ENCODE results near the gene TJP1.
"Not testable (repeated sequence)": the region's sequence is repeated elsewhere in the genome, so short reads cannot be mapped to it uniquely, and the experiment has no call there.

TJP1 gene

GRCh38 chr15:29838352-29839010 is 16.2 kb upstream of the TJP1 start:
- no peak for DNase-seq (ENCODE audit: low read depth)

GRCh38 chr15:29835301-29835700 is 13.0 kb upstream of the TJP1 start:
- DNase-seq (ENCODE audit: low read depth), result no peak

GRCh38 chr15:29832709-29833108 is 10.4 kb upstream of the TJP1 start:
- no peak for DNase-seq (ENCODE audit: low read depth)

GRCh38 chr15:29826908-29827820 is 4.9 kb upstream of the TJP1 start:
- no peak for DNase-seq (ENCODE audit: low read depth)

GRCh38 chr15:29825227-29825626 is 3.0 kb upstream of the TJP1 start:
- no peak for DNase-seq (ENCODE audit: low read depth)

- no peak for DNase-seq (ENCODE audit: low read depth)
Observed at GRCh38 chr15:29822684-29823459, 604 bp upstream of the TJP1 start.

DNA sequence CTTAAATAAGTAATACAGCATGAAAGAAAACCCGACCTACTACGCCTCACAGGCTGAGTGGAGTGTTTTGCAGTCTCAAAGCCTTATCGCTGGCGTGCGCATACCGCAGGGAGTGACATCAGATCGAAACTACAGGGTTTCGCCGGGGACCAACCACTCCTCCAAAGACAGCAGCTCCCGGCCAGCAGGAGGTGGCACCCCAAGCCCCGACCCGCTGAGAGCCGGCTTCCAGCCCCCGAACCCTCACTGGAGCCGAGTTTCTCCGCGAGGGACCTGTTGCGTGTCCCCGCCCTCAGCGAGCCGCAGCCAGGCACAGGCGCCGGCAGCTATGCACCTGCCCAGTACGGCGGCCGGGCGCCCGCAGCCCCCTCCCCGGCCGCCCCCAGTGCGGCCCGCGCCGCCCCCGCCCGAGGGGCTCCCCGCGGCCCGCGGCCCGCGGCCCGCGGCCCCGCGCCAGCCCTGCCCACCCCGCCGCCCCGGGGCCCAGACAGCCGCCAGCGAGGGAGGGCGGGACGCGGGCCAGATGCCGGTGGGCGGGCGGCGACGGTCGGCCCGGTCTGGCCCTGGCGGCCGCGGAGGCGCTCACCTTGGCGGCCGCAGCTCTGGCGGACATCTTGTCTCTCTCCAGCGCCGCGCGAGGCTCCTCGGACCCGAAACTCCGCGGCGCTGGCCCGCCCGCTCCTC is 710 bp downstream of the TJP1 start:
- DNase-seq (ENCODE audit: low read depth), result no peak

GRCh38 chr15:29820394-29821154 is 1.7 kb downstream of the TJP1 start:
- DNase-seq (ENCODE audit: low read depth), result no peak

DNA sequence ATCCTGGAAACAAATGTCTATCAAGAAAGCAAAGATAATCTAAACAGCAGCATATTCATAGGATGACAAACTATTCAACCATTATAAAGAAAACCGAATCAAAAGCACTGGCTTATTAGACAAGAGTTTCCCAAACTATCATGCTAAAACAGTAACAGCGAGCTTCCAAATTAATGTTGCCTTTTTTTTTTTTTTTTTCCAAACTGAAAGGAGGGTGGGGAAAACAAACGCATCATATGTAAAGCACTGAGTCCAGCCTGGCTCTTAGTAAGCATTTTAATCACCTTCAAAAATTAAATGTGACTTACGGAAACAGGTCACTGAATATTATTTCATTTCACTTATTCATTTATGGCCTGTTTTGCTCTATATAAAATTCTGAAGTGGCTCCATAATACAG is 2.3 kb downstream of the TJP1 start:
- DNase-seq (ENCODE audit: low read depth), result no peak

DNA sequence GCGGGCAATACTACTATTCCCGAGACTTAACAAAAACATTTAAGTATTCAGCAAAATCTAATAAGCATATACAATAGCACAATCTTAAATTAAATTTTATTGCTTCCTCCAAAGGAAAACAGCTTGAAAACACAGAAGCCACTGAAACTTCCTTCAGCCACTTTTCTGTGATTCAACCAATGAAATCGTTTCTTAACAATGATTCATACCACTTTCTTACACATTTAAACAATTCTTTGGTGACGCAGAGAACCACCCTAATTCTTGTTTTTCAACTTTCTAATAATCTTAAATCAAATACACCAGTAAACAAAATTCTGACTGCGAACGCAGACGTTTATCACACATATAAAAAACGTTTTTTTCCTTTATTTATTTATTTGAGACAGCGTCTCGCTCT is 4.1 kb downstream of the TJP1 start:
- DNase-seq (ENCODE audit: low read depth), result no peak

DNA sequence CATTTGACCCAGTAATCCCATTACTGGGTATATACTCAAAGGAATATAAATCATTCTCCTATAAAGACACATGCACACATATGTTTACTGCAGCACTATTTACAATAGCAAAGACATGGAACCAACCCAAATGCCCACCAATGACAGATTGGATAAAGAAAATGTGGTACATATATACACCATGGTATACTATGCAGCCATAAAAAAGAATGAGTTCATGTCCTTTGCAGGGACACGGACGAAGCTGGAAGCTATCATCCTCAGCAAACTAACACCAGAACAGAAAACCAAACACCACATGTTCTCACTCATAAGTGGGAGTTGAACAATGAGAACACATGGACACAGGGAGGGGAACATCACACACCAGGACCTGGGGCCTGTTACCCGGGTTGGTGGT is 4.8 kb downstream of the TJP1 start:
- DNase-seq (ENCODE audit: low read depth), result not testable (repeated sequence)

DNA sequence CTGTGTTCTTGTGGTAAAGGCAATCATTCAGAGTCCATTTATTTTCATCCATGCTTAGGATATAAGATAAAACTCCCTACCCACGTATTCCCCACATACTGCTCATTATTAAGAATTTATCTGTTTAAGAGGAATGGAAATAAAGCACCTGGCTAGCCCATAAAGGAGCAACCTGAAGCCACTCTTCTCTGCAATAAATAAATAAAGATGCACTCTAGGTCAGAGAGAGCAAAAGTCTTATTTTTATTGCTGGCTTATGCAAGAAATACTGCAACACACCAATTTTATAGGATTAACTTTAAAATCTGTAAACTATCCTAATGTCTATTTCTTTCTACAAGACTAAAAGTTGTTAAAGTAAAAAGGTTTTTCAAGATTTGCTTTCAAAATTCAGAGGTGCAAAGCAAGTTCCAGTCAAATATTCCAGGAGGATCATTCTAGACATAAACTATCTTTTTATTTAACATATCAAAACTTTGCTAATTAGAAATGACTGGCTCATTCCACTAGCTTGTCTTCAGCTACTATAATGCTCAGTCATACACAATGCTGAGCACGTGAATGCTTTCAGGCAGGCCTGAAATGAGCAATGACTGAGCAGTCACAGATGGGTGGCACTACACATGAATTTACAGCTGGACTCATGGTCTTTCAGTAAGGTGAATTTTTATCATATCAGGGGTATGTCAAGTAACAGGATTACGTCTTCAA is 7.1 kb downstream of the TJP1 start:
- no peak for DNase-seq (ENCODE audit: low read depth)

GRCh38 chr15:29813009-29813408 is 9.3 kb downstream of the TJP1 start:
- no peak for DNase-seq (ENCODE audit: low read depth)

- DNase-seq (ENCODE audit: low read depth), result no peak
Observed at GRCh38 chr15:29812384-29812694, 9.9 kb downstream of the TJP1 start.

GRCh38 chr15:29811691-29812383 is 10.4 kb downstream of the TJP1 start:
- DNase-seq (ENCODE audit: low read depth), result no peak

GRCh38 chr15:29805708-29806104 is 16.6 kb downstream of the TJP1 start:
- no peak for DNase-seq (ENCODE audit: low read depth)

DNA sequence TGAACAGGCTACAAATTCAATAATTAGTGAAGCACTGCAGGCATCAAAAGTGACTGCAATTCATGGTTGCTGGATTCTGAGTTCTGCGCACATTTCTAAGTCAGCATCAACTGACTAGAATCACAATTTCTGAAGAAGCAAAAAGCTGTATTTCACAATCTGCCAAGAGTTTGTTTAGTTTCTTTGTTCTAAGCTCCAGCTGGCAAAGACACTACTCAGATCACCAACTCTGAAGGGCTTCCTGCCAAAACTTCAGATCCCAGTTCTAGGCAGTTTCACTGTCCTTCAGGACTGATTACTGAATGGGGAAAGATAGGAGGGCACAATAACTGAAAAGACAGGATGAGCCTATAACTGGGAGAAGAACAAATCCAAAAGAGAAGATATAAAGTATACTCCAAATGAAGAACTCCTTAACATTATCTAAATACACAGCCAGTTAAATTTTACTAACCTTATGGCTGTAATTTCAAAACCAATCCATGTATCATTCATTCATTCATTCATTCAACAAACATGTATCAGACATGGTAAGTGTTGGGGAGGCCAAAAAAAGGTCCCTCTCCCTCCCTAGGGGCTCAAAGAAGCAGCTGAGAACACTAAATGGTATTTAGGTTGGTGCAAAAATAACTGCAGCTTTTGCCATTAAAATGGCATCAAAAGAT is 17.1 kb downstream of the TJP1 start:
- no peak for DNase-seq (ENCODE audit: low read depth)

DNA sequence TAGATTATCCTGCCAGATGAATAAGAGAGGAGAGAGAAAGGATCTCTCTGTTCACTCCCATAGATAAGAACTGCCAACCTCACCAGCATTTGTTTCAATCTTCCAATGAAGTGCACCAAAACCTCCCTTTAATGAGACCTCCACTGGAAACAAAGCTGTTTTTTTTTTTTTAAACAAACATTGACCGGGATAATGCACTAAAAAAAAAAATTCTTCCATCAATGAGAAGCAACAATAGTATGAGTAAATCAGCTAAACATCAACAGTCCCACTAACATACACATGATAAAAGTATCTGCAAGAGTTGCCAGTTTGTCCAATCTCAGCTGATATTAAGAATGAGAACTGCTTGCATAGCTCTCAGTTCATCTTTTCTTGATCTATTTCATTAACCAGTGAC is 19.9 kb downstream of the TJP1 start:
- no peak for DNase-seq (ENCODE audit: low read depth)

- no peak for DNase-seq (ENCODE audit: low read depth)
Observed at GRCh38 chr15:29800491-29801366, 21.5 kb downstream of the TJP1 start.
